Measurements from ENCODE around the gene CD2. TPM values are rescaled to one million over a fixed set of nuclear protein-coding genes. Genes with fewer than 3 reads are reported as not detected.

Gene CD2
- total and polyA plus RNA-seq, 8 donors = 1.7 to 14.3 (median 3.9) TPM; not detected in 1

DNA sequence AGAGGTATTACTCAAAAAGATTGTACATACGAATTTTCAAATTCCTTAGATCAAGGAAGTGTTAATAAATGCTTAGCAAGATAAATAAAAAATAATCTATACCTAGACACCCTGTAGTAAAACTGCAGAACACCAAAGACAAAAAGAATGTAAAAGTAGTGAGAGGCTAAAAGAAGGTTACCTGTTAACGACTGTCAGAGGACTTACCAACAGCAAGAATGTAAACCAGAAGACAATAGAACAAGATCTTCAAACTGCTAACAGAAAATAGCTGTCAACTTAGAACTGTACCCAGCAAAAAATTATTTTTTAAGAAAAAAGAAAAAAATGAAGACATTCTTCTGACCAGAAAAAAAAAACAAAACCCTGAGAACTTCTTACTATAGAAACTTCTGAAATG, 51.2 kb downstream of the CD2 start:
- H3K27me3 ChIP-seq = no peaks in the 10 kb centered on the region
- no peaks in the 10 kb centered on the region for H3K9me3 ChIP-seq
- TF ChIP-seq POLR2AphosphoS5 (IDR thresholded peaks at IDR 0.05) (no peak), CTCF (IDR thresholded peaks at IDR 0.05) (no peak), POLR2A (IDR thresholded peaks at IDR 0.05) (no peak), EP300 (IDR thresholded peaks at IDR 0.05) (no peak)
- WGBS, 5 donors = 39 to 56% (median 52%) methylated on average over 2 of the region's 2 CpGs
- intact Hi-C loops (cut with DNase I; ENCODE audit: low total_unique reads) = no loop called here
- no peak overlapping the region for H3K4me3 ChIP-seq
- no peak for DNase-seq
- H3K4me1 ChIP-seq = no peaks in the 10 kb centered on the region
- H3K36me3 ChIP-seq = no peaks in the 10 kb centered on the region
- no peak overlapping the region for H3K27ac ChIP-seq

DNA sequence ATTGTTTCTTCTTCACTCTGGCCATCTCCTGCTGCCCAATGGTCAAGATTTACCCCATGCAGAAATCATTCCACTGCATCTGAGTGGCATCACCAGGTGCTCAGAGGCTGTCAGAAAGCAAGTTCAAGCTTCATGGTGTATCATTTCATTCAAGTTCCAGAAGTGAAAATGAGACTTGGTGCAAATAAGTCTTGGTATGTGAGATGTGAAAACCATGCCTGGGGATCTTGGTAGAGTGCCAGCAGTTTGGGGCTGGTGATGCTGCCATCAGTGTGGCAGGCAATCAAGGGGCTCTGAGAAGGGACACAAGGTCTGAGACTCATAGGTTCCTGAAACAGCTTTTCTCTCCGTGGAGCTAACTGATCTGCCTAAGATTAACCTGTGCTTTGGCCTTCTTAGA, 52.0 kb downstream of the CD2 start:
- no peaks in the 10 kb centered on the region for H3K36me3 ChIP-seq
- no peak for TF ChIP-seq CTCF (IDR thresholded peaks at IDR 0.05)
- no peak for TF ChIP-seq POLR2A (IDR thresholded peaks at IDR 0.05)
- TF ChIP-seq EP300 (IDR thresholded peaks at IDR 0.05) = no peak
- TF ChIP-seq POLR2AphosphoS5 (IDR thresholded peaks at IDR 0.05) = no peak
- intact Hi-C loops (cut with DNase I; ENCODE audit: low total_unique reads) = no loop called here
- H3K9me3 ChIP-seq = no peaks in the 10 kb centered on the region
- H3K27me3 ChIP-seq = no peaks in the 10 kb centered on the region
- DNase-seq = no peak
- peak overlapping the region in 4 of 5 donors; percentile 0 to 45 (median 24) for H3K27ac ChIP-seq
- H3K4me3 ChIP-seq = no peak overlapping the region
- H3K4me1 ChIP-seq = no peaks in the 10 kb centered on the region
- WGBS, 5 donors = 50 to 77% (median 65%) methylated on average over 1 of the region's 1 CpG

GRCh38 chr1:116806671-116807070, 52.4 kb downstream of the CD2 start:
- Histone ChIP-seq H3K4me1 (no peaks in the 10 kb centered on the region), H3K27ac (peak overlapping the region in 4 of 5 donors; percentile 0 to 45 (median 24)), H3K27me3 (no peaks in the 10 kb centered on the region), H3K4me3 (no peak overlapping the region), H3K36me3 (no peaks in the 10 kb centered on the region), H3K9me3 (no peaks in the 10 kb centered on the region)
- DNase-seq = no peak
- 72 to 89% (median 84%) methylated on average over 4 of the region's 4 CpGs for WGBS, 5 donors
- intact Hi-C loops (cut with DNase I; ENCODE audit: low total_unique reads) = no loop called here
- no peak for TF ChIP-seq POLR2AphosphoS5 (IDR thresholded peaks at IDR 0.05)
- TF ChIP-seq EP300 (IDR thresholded peaks at IDR 0.05) = no peak
- TF ChIP-seq POLR2A (IDR thresholded peaks at IDR 0.05) = no peak
- no peak for TF ChIP-seq CTCF (IDR thresholded peaks at IDR 0.05)

DNA sequence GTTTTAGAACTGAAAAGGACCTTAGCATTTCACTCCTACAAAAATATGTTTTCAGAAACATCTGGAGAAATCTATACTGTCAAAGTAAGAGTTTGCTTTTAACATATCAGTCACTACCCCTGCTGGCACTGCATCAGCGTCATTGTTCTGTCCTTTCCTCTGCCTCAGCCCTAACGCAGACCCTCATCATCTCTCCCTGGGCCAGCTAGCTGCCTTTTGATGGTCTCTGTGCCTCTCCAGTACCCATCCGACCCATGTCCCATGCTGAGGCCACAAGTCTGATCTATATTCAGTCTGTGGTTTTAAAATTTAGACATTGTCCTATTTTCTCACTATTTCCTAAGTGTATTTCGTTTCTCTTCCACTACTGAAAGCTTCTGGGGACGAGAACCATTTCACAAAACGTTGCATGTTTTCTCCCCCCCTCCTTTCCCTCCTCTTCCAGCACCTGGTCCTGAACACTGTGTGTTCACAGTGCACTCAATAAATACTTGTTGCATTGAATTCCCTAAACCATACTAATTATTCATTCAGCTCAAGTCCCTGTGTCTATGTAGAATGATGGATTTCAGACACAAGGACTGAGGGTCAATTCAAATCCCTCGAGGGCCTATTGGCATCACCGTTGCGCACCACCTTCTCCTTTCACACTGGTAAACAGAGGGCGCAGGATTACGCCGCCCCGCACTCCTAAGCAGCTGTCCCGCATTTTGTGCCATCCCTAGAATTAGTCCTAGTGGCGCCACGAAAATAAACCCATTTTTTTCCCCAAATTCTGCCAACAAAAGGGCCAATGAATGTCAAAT, 53.4 kb downstream of the CD2 start:
- intact Hi-C loops (cut with DNase I; ENCODE audit: low total_unique reads) = no loop called here
- 70 to 82% (median 78%) methylated on average over 16 of the region's 16 CpGs for WGBS, 5 donors
- peak overlapping the region in 4 of 5 donors; percentile 17 to 50 (median 35) for H3K27ac ChIP-seq

More for the DNA sequence above, 53.4 kb downstream of the CD2 start:
- no peaks in the 10 kb centered on the region for H3K36me3 ChIP-seq
- no peak for DNase-seq
- H3K27me3 ChIP-seq = no peaks in the 10 kb centered on the region
- H3K9me3 ChIP-seq = peaks cover 0 to 4% (median under 1%) of the 10 kb centered on the region in 4 donors
- no peaks in the 10 kb centered on the region for H3K4me1 ChIP-seq
- TF ChIP-seq POLR2A (IDR thresholded peaks at IDR 0.05) = no peak
- no peak overlapping the region for H3K4me3 ChIP-seq

Measured in stomach (tissue), 9 donors.